ENCODE measurements around the gene RTEL1. TPM values are rescaled to one million over a fixed set of nuclear protein-coding genes. Genes with fewer than 3 reads are reported as not detected.

Gene RTEL1
- total RNA-seq, 1 donor from 2014 or later, result 20.4 TPM

DNA sequence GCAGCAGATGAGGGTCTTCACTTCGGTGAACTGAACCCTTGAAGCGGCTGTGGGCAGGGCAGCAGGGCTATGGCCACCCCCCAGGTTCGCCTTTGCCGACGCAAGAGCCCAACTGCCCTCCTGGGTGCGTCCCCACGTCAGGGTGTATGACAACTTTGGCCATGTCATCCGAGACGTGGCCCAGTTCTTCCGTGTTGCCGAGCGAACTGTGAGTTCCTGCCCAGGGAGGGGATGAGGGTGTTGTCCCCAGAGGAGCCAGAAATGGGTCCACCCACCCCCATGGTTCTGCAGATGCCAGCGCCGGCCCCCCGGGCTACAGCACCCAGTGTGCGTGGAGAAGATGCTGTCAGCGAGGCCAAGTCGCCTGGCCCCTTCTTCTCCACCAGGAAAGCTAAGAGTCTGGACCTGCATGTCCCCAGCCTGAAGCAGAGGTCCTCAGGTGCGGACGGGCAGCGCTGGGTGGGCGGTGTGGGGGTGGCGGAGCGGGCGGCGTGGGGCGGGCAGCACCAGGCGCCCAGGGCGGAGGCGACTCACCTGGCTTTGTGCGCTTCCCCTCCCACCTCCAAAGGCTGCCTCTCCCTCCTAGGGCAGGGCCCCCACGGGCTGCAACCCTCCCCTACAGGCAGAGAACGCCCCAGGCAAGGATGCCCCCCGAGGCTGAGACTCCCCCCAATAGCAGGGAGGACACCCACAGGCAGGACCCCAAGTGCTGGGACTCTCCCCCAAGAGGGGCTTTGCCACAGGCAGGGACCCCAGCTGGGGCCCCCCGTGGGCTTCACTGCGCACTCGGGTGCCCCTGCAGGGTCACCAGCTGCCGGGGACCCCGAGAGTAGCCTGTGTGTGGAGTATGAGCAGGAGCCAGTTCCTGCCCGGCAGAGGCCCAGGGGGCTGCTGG lies 32.1 kb downstream of the RTEL1 start:
- TF ChIP-seq, protein P1, sequence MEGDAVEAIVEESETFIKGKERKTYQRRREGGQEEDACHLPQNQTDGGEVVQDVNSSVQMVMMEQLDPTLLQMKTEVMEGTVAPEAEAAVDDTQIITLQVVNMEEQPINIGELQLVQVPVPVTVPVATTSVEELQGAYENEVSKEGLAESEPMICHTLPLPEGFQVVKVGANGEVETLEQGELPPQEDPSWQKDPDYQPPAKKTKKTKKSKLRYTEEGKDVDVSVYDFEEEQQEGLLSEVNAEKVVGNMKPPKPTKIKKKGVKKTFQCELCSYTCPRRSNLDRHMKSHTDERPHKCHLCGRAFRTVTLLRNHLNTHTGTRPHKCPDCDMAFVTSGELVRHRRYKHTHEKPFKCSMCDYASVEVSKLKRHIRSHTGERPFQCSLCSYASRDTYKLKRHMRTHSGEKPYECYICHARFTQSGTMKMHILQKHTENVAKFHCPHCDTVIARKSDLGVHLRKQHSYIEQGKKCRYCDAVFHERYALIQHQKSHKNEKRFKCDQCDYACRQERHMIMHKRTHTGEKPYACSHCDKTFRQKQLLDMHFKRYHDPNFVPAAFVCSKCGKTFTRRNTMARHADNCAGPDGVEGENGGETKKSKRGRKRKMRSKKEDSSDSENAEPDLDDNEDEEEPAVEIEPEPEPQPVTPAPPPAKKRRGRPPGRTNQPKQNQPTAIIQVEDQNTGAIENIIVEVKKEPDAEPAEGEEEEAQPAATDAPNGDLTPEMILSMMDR (IDR thresholded peaks at IDR 0.05), result no peak
- H3K9me3 Mint-ChIP-seq (ENCODE audit: low read depth), result no peaks in the 10 kb centered on the region
- peaks cover 12% of the 10 kb centered on the region for H3K4me1 Mint-ChIP-seq (ENCODE audit: low read depth)
- H3K36me3 Mint-ChIP-seq (ENCODE audit: low read depth), result peaks cover 5% of the 10 kb centered on the region
- H3K27me3 Mint-ChIP-seq (ENCODE audit: low read depth), result no peaks in the 10 kb centered on the region
- H3K27ac Mint-ChIP-seq (ENCODE audit: unreplicated experiment), result no peak overlapping the region
- H3K4me3 Mint-ChIP-seq (ENCODE audit: unreplicated experiment), result no peak overlapping the region
- no peak for DNase-seq (ENCODE audit: low spot score)

DNA sequence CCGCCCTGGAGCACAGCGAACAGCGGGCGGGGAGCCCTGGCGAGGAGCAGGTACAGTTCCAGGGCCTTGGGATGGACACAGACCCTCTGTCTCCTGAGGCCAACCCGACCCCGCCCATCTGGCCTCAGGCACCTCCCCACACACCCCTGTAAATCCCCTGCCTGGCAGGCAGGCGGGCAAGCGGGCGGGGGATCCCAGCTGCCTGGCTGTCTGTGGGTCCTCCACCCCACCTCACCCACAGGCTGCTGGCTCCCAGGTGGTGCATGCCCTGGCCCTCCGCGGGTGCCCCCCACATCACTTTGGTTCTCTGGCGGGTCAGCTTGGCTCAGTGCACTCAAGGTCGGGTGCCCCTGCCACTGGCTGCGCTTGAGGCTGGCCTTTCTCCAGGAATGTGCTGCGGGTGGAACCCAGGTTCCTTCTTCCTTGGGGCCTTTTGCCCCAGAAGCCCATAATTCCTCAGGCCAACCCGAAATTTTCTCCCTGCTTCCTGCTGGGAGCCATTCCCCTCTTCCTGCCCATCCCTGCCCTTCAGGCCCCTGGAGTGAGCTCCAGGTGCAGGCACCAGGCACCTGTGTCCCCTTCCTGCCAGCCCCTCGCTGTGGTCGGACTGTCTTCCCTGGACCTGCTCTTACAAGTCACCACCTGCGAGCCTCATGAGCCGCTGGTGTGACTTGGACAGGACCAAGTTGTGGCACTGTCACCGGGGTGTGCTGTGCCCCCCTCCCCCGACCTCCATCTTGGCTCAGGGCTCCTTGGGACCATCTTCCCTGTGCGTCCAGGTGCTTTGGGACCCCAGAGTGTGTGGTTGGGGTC lies 33.0 kb downstream of the RTEL1 start:
- no peaks in the 10 kb centered on the region for H3K9me3 Mint-ChIP-seq (ENCODE audit: low read depth)
- no peak for DNase-seq (ENCODE audit: low spot score)
- H3K4me3 Mint-ChIP-seq (ENCODE audit: unreplicated experiment), result no peak overlapping the region
- peaks cover 12% of the 10 kb centered on the region for H3K4me1 Mint-ChIP-seq (ENCODE audit: low read depth)
- H3K27ac Mint-ChIP-seq (ENCODE audit: unreplicated experiment), result no peak overlapping the region
- TF ChIP-seq, protein P1 (IDR thresholded peaks at IDR 0.05), result no peak
- no peaks in the 10 kb centered on the region for H3K27me3 Mint-ChIP-seq (ENCODE audit: low read depth)
- peaks cover 5% of the 10 kb centered on the region for H3K36me3 Mint-ChIP-seq (ENCODE audit: low read depth)

DNA sequence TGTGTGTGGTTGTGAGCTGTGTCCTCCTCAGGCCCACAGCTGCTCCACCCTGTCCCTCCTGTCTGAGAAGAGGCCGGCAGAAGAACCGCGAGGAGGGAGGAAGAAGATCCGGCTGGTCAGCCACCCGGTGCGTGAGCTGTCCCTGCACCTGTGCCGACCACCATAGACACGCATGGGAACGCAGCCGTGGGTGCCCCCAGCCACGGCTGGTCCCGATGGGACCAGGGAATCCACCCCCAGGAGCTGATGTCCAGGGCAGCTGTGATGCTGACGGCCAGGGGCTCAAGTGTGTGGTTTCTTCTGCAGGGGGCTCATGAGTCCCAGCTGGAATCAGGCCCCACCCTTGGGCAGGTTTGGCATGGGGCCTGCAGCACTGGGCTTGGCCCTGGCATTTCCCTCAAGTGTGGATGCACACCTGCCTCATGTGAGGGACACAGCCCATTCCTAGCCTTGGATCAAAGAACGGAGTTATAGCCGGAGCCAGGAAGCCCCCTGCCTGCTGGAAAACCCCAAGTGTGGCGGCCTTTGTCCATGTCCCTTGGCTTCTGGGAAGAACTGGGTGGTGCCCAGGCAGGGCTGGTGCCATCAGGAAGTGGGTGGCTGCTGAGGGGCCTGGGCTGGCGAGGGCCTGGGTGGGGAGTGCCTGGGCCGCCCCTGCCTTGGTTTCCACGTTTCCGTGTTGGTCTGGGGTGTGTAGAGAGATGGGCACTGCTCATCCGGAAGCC lies 33.8 kb downstream of the RTEL1 start:
- Mint-ChIP-seq H3K4me1 (ENCODE audit: low read depth) (peaks cover 5% of the 10 kb centered on the region), H3K27ac (ENCODE audit: unreplicated experiment) (no peak overlapping the region), H3K36me3 (ENCODE audit: low read depth) (peaks cover 5% of the 10 kb centered on the region), H3K27me3 (ENCODE audit: low read depth) (no peaks in the 10 kb centered on the region), H3K9me3 (ENCODE audit: low read depth) (no peaks in the 10 kb centered on the region), H3K4me3 (ENCODE audit: unreplicated experiment) (no peak overlapping the region)
- no peak for DNase-seq (ENCODE audit: low spot score)
- TF ChIP-seq, protein P1 (IDR thresholded peaks at IDR 0.05), result no peak

DNA sequence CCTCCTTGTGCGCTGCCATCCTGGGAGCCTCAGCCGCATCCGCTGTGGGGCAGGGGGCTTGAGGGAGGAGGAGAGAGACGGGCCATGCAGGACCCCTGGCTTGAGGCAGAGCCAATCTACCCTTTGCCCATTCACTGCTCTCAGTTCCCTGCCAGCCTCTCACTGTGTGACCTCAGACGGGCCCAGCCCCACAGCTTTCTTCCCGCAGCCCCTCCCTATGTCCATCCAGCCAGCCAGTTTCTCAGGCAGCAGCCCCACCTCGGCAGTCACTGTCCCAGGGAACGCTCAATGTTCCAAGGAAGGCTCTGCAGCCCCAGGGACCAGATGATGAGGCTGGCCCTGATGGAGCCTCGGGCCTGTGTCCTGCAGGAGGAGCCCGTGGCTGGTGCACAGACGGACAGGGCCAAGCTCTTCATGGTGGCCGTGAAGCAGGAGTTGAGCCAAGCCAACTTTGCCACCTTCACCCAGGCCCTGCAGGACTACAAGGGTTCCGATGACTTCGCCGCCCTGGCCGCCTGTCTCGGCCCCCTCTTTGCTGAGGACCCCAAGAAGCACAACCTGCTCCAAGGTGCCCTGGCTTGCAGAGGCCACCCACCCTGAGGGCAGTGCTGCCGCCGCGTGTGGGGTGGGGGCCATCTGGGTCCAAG lies 34.4 kb downstream of the RTEL1 start:
- Mint-ChIP-seq H3K4me3 (ENCODE audit: unreplicated experiment) (no peak overlapping the region), H3K4me1 (ENCODE audit: low read depth) (peaks cover 8% of the 10 kb centered on the region)
- DNase-seq (ENCODE audit: low spot score), result no peak

More for the DNA sequence above, 34.4 kb downstream of the RTEL1 start:
- H3K27me3 Mint-ChIP-seq (ENCODE audit: low read depth), result no peaks in the 10 kb centered on the region
- no peak overlapping the region for H3K27ac Mint-ChIP-seq (ENCODE audit: unreplicated experiment)
- peaks cover 5% of the 10 kb centered on the region for H3K36me3 Mint-ChIP-seq (ENCODE audit: low read depth)
- no peaks in the 10 kb centered on the region for H3K9me3 Mint-ChIP-seq (ENCODE audit: low read depth)
- TF ChIP-seq, protein P1 (IDR thresholded peaks at IDR 0.05), result no peak
